Fibroblast of lung (primary cell): Measurements from ENCODE around the gene NTSR1. TPM values are rescaled to one million over a fixed set of nuclear protein-coding genes. Genes with fewer than 3 reads are reported as not detected.

Experiments
- DNase-seq, 2 donors: peaks; one replicate each; pipeline versions ENCODE4 v3.0.0 to v3.0.0-alpha.2; 2010; ENCODE audit warnings: low read depth in 2 of 2
- H2AFZ ChIP-seq: 2 replicates; pipeline ENCODE4 v1.5.1; 2012; ENCODE audit warnings: low read length, control low read depth, inconsistent platforms
- H3K27ac ChIP-seq: 2 replicates; pipeline ENCODE4 v1.5.1; 2011; ENCODE audit warnings: low read length, control low read depth; ENCODE audit not compliant: insufficient read depth
- H3K27me3 ChIP-seq: 2 replicates; pipeline ENCODE4 v1.5.1; 2011; ENCODE audit warnings: mild to moderate bottlenecking, low read length; ENCODE audit not compliant: control insufficient read depth, insufficient read depth
- H3K36me3 ChIP-seq: 2 replicates; pipeline ENCODE4 v1.5.1; 2011; ENCODE audit warnings: low read length; ENCODE audit not compliant: control insufficient read depth, insufficient read depth
- H3K4me1 ChIP-seq: 2 replicates; pipeline ENCODE4 v1.5.1; 2011; ENCODE audit warnings: low read length; ENCODE audit not compliant: control insufficient read depth, insufficient read depth; ENCODE audit errors: extremely low read depth
- H3K4me2 ChIP-seq: 2 replicates; pipeline ENCODE4 v1.5.1; 2011; ENCODE audit warnings: low read length, control low read depth; ENCODE audit not compliant: insufficient read depth; ENCODE audit errors: extremely low read depth
- H3K4me3 ChIP-seq, 4 experiments: fragments of 200-600 bp in 1 of 4; sonication (generic) in 1 of 4; replicated peaks in 1 of 4; 2 replicates each; pipeline ENCODE4 v1.5.1; 2011 to 2016; ENCODE audit warnings: low read length in 4 of 4, low read depth in 3 of 4, mild to moderate bottlenecking in 3 of 4, control low read depth in 2 of 4, inconsistent platforms in 1 of 4, mixed read lengths in 1 of 4; ENCODE audit not compliant: insufficient read depth in 1 of 4; ENCODE audit errors: control extremely low read depth in 1 of 4
- H3K79me2 ChIP-seq: 2 replicates; pipeline ENCODE4 v1.5.1; 2012; ENCODE audit warnings: mild to moderate bottlenecking, low read length, inconsistent platforms; ENCODE audit not compliant: control insufficient read depth, insufficient read depth
- H3K9ac ChIP-seq: 2 replicates; pipeline ENCODE4 v1.5.1; 2011; ENCODE audit warnings: mild to moderate bottlenecking, low read length, control low read depth; ENCODE audit not compliant: insufficient read depth
- H3K9me3 ChIP-seq: 2 replicates; pipeline ENCODE4 v1.5.1; 2012; ENCODE audit warnings: low read depth, low read length; ENCODE audit not compliant: control insufficient read depth, insufficient read depth
- H4K20me1 ChIP-seq: 2 replicates; pipeline ENCODE4 v1.5.1; 2011; ENCODE audit warnings: low read length; ENCODE audit not compliant: control insufficient read depth, insufficient read depth; ENCODE audit errors: extremely low read depth
- EZH2 ChIP-seq: IDR thresholded peaks from 2 replicates; pipeline ENCODE4 v1.5.1; 2012; ENCODE audit warnings: low read length, control low read depth, mild to moderate bottlenecking; ENCODE audit errors: missing control alignments
- polyA plus RNA-seq, 2 donors: library from polyadenylated mRNA; depleted of rRNA in 1 of 2; stranded (reverse) in 1 of 2; unstranded in 1 of 2; fragments of >200 nt; gene quantifications; 2 replicates each; pipeline ENCODE4 v1.2.1, GENCODE V29; 2011 to 2012; ENCODE audit warnings: missing spikeins in 1 of 2
- total RNA-seq: library from RNA; depleted of rRNA; stranded (reverse); fragments of >200 nt; gene quantifications from 2 replicates; pipeline ENCODE4 v1.2.1, GENCODE V29; 2014
- TF ChIP-seq, protein P1 (sequence below), 2 donors: IDR thresholded peaks in 1 of 2; conservative IDR thresholded peaks in 1 of 2; 1 replicate in 1 of 2; 2 replicates in 1 of 2; pipeline ENCODE4 v1.5.1; 2011 to 2012; ENCODE audit warnings: low read length in 2 of 2, control low read depth in 1 of 2, inconsistent platforms in 1 of 2, low read depth in 1 of 2, mild to moderate bottlenecking in 1 of 2

NTSR1 gene
- total and polyA plus RNA-seq, 2 donors (not counting 1 experiment from before 2014, with no cell fraction given), result 0.05 to 0.33 TPM

DNA sequence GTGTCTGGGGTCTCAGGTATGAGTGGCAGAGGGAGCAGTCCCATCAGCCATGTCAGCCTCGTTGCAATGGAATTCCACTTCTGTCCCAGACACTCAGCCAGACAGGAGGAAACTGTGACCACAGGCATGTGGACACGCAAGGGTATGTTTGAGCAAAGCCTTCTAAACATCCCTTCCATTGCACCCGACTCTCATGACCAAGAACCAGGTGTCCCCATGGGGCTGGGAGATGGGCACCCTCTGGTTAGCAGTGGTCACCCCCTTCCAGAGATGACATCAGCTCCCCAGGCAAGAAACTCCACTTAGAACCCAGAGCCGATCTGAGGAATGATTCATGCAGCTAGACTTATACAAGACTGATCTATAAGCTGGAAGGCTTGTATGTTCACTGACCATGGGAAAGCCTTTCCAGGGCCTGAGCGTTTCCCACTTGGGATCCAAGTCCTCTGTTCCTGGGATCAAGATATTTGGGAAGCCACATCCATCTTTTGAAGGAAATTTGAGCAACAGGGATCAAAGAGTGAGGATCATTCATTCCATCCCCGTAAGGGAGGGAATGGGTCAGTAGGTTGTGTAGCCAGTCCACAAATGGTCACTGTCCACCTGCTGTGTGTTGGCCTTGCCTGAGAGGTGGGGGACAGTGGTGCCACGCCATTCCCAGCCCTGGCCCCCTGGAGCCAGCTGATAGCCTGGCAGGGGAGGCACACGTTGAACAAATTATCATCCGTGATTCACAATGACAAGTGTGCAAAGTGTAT, 83.7 kb downstream of the NTSR1 start:
- Histone ChIP-seq H2AFZ (no peak overlapping the region), H3K27ac (peak overlapping the region; percentile 60), H3K4me2 (peak overlapping the region; percentile 25)

DNA sequence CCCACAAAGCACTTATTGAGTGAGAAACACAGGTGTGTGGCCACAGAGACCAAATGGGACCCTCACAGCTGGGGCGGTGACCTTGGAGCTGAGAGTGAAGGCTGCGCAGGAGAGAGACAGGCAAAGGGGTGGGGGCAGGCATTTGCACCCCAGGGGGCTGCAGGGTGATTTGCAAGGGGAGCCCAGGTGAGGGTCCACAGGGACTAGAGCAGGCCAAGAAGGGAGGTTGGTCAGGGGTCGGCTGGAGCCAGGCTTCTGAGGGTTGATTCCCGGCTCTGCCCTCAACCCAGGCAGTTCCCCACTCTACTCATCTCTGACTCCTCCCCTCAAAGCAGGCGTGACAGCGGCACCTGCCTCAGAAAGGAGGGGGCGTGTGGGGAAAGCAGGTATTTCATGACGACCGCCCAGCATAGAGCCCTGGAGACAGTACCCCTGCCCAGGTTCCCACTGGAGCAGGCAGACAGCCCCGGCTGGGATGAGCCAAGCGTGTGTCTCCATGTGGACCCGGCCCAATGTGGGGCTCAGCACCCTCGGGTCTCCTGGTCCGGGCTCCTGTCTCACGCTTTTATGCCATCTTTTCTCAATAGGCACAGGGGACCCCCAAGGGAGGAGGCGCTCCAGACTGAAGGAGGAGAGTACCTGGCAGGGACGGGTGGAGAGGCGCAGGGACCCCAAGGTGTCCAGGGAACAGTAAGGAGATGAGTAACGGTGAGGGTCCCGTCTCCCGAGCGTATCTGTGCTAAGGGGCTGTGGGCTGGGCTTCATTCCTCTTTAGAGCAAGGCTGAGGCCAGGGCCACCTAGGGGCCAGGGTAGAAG, 84.5 kb downstream of the NTSR1 start:
- H3K4me2 ChIP-seq, result peak overlapping the region; percentile 91
- peaks cover 9% of the 10 kb centered on the region for H3K79me2 ChIP-seq
- no peak overlapping the region for H3K4me3 ChIP-seq
- peaks cover 3% of the 10 kb centered on the region for H3K36me3 ChIP-seq
- H3K9me3 ChIP-seq, result no peaks in the 10 kb centered on the region
- no peak for TF ChIP-seq EZH2
- TF ChIP-seq, protein P1, sequence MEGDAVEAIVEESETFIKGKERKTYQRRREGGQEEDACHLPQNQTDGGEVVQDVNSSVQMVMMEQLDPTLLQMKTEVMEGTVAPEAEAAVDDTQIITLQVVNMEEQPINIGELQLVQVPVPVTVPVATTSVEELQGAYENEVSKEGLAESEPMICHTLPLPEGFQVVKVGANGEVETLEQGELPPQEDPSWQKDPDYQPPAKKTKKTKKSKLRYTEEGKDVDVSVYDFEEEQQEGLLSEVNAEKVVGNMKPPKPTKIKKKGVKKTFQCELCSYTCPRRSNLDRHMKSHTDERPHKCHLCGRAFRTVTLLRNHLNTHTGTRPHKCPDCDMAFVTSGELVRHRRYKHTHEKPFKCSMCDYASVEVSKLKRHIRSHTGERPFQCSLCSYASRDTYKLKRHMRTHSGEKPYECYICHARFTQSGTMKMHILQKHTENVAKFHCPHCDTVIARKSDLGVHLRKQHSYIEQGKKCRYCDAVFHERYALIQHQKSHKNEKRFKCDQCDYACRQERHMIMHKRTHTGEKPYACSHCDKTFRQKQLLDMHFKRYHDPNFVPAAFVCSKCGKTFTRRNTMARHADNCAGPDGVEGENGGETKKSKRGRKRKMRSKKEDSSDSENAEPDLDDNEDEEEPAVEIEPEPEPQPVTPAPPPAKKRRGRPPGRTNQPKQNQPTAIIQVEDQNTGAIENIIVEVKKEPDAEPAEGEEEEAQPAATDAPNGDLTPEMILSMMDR (conservative IDR thresholded peaks at IDR 0.05 in 1 of 2, IDR thresholded peaks at IDR 0.05 in 1 of 2; ENCODE audit: low read depth in 1 of 2, low read length in 2 of 2), result no peak
- peaks cover 21% of the 10 kb centered on the region for H3K4me1 ChIP-seq
- no peak overlapping the region for H3K9ac ChIP-seq
- H4K20me1 ChIP-seq, result no peaks in the 10 kb centered on the region
- peak overlapping the region; percentile 77 for H3K27ac ChIP-seq
- no peak overlapping the region for H2AFZ ChIP-seq
- DNase-seq, result no peak
- H3K27me3 ChIP-seq, result peaks cover under 1% of the 10 kb centered on the region

More for the DNA sequence above, 83.7 kb downstream of the NTSR1 start:
- Histone ChIP-seq H3K4me3 (no peak overlapping the region), H3K27me3 (peaks cover 9% of the 10 kb centered on the region), H3K79me2 (peaks cover 4% of the 10 kb centered on the region), H3K9me3 (no peaks in the 10 kb centered on the region), H3K9ac (no peak overlapping the region), H4K20me1 (no peaks in the 10 kb centered on the region), H3K4me1 (peaks cover 21% of the 10 kb centered on the region), H3K36me3 (no peaks in the 10 kb centered on the region)
- TF ChIP-seq, protein P1 (conservative IDR thresholded peaks at IDR 0.05 in 1 of 2, IDR thresholded peaks at IDR 0.05 in 1 of 2; ENCODE audit: low read depth in 1 of 2, low read length in 2 of 2), result no peak
- no peak for TF ChIP-seq EZH2
- DNase-seq, result peak in 1 of 2 donors; percentile 74

DNA sequence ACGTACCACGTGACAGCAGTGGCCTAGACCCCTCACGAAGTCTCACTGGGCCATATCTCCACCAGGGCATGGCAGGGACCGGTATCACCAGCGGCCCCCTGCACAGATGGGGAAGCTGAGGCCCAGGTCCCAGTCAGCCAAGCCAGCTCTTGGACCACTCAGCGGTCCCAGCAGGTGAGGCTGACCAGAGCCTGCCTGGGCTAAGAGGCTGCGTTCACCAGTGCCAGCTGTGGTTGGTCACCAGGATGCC, 85.0 kb downstream of the NTSR1 start:
- Histone ChIP-seq H3K4me1 (peaks cover 21% of the 10 kb centered on the region), H3K36me3 (peaks cover 3% of the 10 kb centered on the region), H3K79me2 (peaks cover 9% of the 10 kb centered on the region), H3K4me3 (peak overlapping the region in 3 of 4 experiments; percentile 11 to 46 (median 28)), H3K9ac (peak overlapping the region; percentile 64), H3K27ac (peak overlapping the region; percentile 77), H3K9me3 (no peaks in the 10 kb centered on the region), H4K20me1 (no peaks in the 10 kb centered on the region), H3K27me3 (no peaks in the 10 kb centered on the region), H3K4me2 (peak overlapping the region; percentile 91), H2AFZ (peak overlapping the region; percentile 89)
- no peak for DNase-seq
- no peak for TF ChIP-seq EZH2
- TF ChIP-seq, protein P1 (conservative IDR thresholded peaks at IDR 0.05 in 1 of 2, IDR thresholded peaks at IDR 0.05 in 1 of 2; ENCODE audit: low read depth in 1 of 2, low read length in 2 of 2), result no peak
